Globus pallidus (tissue), 1 donor: Measurements from ENCODE around the gene MEGF6.
"Not testable (repeated sequence)": the region's sequence is repeated elsewhere in the genome, so short reads cannot be mapped to it uniquely, and the experiment has no call there.

ENCODE experiments used
- DNase-seq: peaks from one replicate; pipeline ENCODE4 v3.0.0-alpha.2; 2015; ENCODE audit warnings: low spot score

The MEGF6 gene

GRCh38 chr1:3595949-3596348, 15.4 kb downstream of the MEGF6 start:
- DNase-seq = no peak

GRCh38 chr1:3594706-3595377, 16.5 kb downstream of the MEGF6 start:
- peak; percentile 24 for DNase-seq

GRCh38 chr1:3593745-3594144, 17.6 kb downstream of the MEGF6 start:
- no peak for DNase-seq

GRCh38 chr1:3593334-3593733, 18.0 kb downstream of the MEGF6 start:
- no peak for DNase-seq

GRCh38 chr1:3590951-3591865, 20.1 kb downstream of the MEGF6 start:
- DNase-seq = no peak

- no peak for DNase-seq
Measured at GRCh38 chr1:3590139-3590763, 21.1 kb downstream of the MEGF6 start.

- DNase-seq = no peak
Measured at GRCh38 chr1:3588395-3588794, 22.9 kb downstream of the MEGF6 start.

- no peak for DNase-seq
Measured at GRCh38 chr1:3586986-3587759, 24.1 kb downstream of the MEGF6 start.

GRCh38 chr1:3585940-3586568, 25.3 kb downstream of the MEGF6 start:
- DNase-seq = no peak

GRCh38 chr1:3585353-3585868, 25.9 kb downstream of the MEGF6 start:
- not testable (repeated sequence) for DNase-seq

- DNase-seq = no peak
Measured at GRCh38 chr1:3584915-3585314, 26.4 kb downstream of the MEGF6 start.

GRCh38 chr1:3583751-3584150, 27.6 kb downstream of the MEGF6 start:
- not testable (repeated sequence) for DNase-seq

- no peak for DNase-seq
Measured at GRCh38 chr1:3581296-3582036, 29.8 kb downstream of the MEGF6 start.

- no peak for DNase-seq
Measured at GRCh38 chr1:3580231-3580630, 31.1 kb downstream of the MEGF6 start.

- no peak for DNase-seq
Measured at GRCh38 chr1:3579626-3580025, 31.7 kb downstream of the MEGF6 start.

- no peak for DNase-seq
Measured at GRCh38 chr1:3578906-3579305, 32.4 kb downstream of the MEGF6 start.

- DNase-seq = no peak
Measured at GRCh38 chr1:3578433-3578805, 32.9 kb downstream of the MEGF6 start.

- DNase-seq = no peak
Measured at GRCh38 chr1:3577711-3578432, 33.4 kb downstream of the MEGF6 start.

GRCh38 chr1:3577300-3577699, 34.0 kb downstream of the MEGF6 start:
- no peak for DNase-seq

- DNase-seq = no peak
Measured at GRCh38 chr1:3575993-3576392, 35.3 kb downstream of the MEGF6 start.
